Suppressor macrophage (primary cell): Measurements from ENCODE around the gene CRYAB.

Source experiments
- DNase-seq, 4 experiments: peaks; one replicate each; pipeline ENCODE4 v3.0.0-alpha.2; 2020 to 2022
- total RNA-seq, 17 experiments: gene quantifications; one replicate each; lab custom pipeline; 2026; ENCODE audit warnings: mixed read lengths in 6 of 17, inconsistent platforms in 3 of 17; lab: John Stamatoyannopoulos, UW

CRYAB gene
- 0 to 1.1 (median 0) reads per million in 17 experiments for total RNA-seq

- no peak for DNase-seq
Observed at GRCh38 chr11:111911563-111912401, at the start of gene CRYAB. Gene CRYAB, minus strand, starts transcription at chr11:111911770. Its CDS starts 46 bp downstream, at chr11:111911724.

DNA sequence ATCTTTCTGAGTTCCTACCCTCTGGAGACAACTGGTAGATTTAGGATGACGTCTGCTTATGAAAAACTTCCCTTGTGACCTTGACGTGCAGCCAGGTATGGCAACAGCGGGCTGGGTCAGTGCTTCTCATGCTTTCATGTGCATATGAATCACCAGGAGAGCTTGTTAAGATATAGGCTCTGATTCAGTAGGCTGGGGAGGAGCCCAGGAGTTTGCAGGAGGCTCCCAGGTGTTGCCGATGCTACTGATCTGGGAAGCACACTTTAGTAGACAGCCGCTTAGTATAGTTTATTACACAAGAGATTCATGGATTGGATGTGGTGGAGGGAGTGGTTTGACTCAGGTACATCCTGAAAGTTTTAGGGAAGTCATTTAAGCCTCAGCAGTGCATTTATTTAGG is 49.3 kb upstream of the CRYAB start:
- DNase-seq, result no peak

- no peak for DNase-seq
Observed at GRCh38 chr11:111957663-111958444, 46.3 kb upstream of the CRYAB start.

DNA sequence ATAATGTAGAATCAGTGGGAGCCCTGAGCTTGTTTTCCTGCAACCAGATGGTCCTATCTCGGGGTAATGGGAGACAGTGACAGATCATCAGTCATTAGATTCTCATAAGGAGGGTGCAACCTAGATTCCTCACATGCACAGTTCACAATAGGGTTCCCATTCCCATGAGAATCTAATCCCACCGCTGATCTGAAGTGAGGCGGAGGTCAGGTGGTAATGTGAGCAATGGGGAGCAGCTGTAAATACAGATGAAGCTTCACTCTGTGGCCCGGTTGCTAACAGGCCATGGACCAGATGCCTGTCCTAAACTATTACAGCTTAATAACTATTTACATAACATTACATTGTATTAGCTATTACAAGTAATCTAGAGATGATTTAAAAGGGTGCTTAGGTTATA is 42.6 kb upstream of the CRYAB start:
- DNase-seq, result no peak

- no peak for DNase-seq
Observed at GRCh38 chr11:111951565-111951964, 40.0 kb upstream of the CRYAB start.

GRCh38 chr11:111949519-111950426 is 38.2 kb upstream of the CRYAB start:
- DNase-seq, result peak in 3 of 4 experiments; percentile 36 to 52 (median 51)

DNA sequence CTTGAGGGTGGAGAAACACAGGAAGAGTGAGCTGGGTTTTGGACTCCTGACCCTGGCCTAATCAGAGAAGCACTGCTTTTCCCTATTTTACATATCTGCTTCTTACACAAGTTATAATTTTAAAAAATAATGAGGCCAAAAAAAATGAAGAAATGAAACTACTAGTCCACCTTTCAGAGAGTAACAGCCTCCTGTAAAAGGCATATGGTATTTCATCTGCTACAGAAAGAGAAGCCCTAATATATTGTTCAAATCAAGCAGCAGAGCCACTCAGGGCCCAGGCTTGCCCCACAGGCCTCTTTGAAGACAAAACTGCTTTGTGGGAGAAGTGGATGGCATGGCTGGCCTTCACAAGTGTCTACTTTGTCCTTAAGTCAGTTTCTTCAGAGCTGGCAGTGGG is 35.6 kb upstream of the CRYAB start:
- no peak for DNase-seq

- no peak for DNase-seq
Observed at GRCh38 chr11:111946499-111946898, 34.9 kb upstream of the CRYAB start.

DNA sequence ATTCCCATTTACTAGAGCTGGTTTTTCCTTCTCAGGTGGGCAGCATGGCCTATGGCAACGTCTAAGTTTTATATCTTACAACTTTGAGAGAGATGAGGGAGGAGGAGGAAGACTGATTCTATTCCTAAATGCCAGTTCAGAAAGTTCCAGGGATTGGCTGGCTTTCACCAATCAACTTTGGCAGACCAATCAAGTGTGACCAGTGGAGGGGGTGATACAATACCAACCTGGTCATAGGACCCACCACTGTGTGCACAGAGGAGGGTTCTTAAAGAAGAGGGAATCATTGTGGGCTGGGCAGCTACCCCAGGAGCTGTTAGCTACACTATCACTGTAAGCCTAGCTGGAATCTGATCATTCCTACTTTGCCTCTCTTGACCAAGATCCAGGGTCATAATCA is 33.6 kb upstream of the CRYAB start:
- no peak for DNase-seq

- peak in 1 of 4 experiments; percentile 58 for DNase-seq
Observed at GRCh38 chr11:111944651-111945051, 33.1 kb upstream of the CRYAB start.

DNA sequence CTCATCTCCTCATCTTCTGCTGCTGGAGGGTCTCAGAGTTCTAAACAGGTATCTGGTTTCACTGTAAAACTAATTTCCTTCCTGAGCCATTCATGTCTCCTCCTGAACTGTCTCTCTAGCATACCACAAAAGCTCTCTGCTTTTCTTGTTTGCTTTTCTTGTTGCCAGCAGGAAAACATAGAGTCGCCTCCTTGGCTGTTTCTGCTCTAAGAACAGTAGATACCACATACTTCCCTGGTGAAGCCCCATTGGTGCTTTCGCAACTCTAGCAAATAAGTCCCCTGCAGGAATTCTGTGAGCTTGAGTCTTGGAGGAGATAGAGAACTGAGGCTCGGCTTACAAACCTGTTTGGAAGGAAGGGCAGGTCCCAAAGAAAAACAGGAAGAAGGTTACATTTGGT is 32.6 kb upstream of the CRYAB start:
- peak in 3 of 4 experiments; percentile 16 to 34 (median 21) for DNase-seq

GRCh38 chr11:111942829-111943228 is 31.3 kb upstream of the CRYAB start:
- peak in 2 of 4 experiments; percentile 31 to 37 for DNase-seq

DNA sequence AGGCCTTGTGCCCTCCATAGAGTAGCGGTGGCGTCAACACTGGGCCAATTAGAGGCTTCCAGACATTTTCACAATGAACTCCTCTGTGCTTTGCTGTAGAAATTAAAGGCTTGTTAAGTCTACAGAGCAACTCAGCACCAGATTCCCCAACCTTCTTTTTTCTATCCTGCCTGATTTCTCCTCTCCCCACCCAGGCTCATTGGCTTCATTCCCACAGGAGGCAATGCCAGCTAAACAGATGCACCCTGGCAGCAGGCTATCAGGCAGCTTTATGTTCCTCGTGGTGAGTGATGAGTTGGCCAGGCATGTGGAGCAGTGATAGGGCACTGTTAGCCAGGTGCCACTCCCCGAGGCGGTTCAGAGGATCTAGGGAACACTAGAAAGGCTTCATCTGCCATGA is 30.4 kb upstream of the CRYAB start:
- DNase-seq, result no peak

DNA sequence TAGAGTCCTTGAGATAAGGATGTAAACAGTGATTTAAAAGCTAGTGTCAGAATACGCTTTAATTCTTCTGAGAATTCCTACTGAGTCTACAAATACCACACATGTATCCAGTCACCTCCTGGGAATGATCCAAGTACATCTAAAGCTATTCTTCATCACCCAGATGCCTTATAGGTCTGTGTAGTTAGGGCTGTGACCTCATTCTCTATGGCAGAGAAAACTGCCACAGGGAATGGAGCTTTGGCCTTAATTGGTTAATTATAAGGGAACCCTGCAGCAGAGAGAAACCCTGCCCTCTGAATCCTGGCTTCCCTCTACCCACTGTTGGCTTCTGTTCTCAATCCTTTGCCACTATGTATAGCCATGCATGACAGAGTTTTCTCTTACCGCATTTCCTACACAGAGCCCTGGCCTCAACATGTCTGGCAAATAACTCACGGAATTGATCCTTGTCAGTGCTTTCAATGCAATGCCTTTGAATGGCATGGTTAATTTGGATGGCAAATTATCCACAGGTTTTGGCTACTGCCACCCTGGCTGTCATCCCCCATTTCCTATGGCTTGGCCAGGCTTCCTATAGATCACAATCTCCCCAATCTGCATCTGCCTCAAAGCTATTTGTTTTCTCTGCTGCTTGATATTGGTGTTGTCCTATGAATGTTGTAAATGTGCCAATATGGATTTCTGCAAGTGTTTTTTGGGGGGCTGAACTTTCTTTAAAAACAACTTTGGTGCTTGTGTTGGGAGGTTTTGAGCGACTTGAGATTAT is 28.4 kb upstream of the CRYAB start:
- no peak for DNase-seq

GRCh38 chr11:111938687-111939160 is 27.2 kb upstream of the CRYAB start:
- peak; percentile 77 to 90 (median 83) for DNase-seq

- no peak for DNase-seq
Observed at GRCh38 chr11:111937844-111938243, 26.3 kb upstream of the CRYAB start.

- no peak for DNase-seq
Observed at GRCh38 chr11:111937461-111937769, 25.8 kb upstream of the CRYAB start.

- DNase-seq, result no peak
Observed at GRCh38 chr11:111936040-111936540, 24.5 kb upstream of the CRYAB start.

DNA sequence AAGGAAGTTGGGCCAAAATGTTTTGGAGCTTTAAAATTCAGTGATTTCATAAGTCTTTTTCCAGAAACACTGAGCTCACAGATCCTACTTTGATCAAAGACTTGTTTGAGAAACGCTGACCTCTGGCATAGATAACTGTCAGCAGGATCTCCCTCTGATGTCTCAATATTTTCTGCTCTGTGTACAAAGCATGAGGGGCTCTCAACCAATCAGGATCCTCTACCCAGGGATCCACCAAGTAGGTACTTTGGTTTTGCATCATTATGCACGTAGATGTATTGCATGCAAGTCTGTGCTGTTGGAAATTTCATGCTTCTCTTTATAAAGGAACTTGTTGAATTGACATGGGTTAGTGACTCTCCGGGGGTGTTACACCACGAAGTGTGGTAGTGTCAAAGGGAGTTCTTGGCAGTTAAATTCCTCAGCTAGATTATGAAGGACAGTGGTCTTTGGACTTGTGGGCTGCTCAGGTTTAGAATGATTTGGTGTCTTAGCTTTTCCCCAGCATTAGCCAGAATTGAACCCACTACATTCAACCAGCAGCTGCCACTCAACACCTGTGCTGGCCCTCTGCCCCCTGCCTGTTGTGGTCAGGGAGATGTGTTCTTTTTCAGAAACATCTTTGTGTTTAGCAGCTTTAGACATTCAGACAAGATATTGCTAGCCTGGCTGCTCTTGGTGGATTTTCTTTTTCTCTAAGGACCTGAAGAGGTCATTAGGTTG is 23.9 kb upstream of the CRYAB start:
- peak; percentile 73 to 94 (median 80) for DNase-seq

- DNase-seq, result no peak
Observed at GRCh38 chr11:111934306-111934705, 22.7 kb upstream of the CRYAB start.

- peak in 2 of 4 experiments; percentile 73 to 77 for DNase-seq
Observed at GRCh38 chr11:111933872-111934271, 22.3 kb upstream of the CRYAB start.
